OCI-LY1 (cell line): ENCODE results near the gene ZNF718.

Experiments used
- H2AFZ ChIP-seq: fragments of 200-600 bp; sonication (generic), shearing (Covaris generic); 2 replicates; pipeline ENCODE4 v1.6.0; 2014; ENCODE audit warnings: antibody characterized with exemption, mild to moderate bottlenecking, low read length
- H3F3A ChIP-seq: fragments of 200-600 bp; sonication (generic), shearing (Covaris generic); 2 replicates; pipeline ENCODE4 v1.6.0; 2014; ENCODE audit warnings: mild to moderate bottlenecking, antibody characterized with exemption, low read length, moderate library complexity; ENCODE audit not compliant: insufficient read depth
- H3K27ac ChIP-seq: fragments of 200-600 bp; sonication (generic); 2 replicates; pipeline ENCODE4 v1.5.1; 2014; ENCODE audit warnings: low read length, mixed run types, mild to moderate bottlenecking, low read depth; ENCODE audit not compliant: poor library complexity, severe bottlenecking
- H3K27me3 ChIP-seq: fragments of 200-600 bp; sonication (generic); 2 replicates; pipeline ENCODE4 v1.6.0; 2014; ENCODE audit warnings: antibody characterized with exemption, mild to moderate bottlenecking, low read length, moderate library complexity; ENCODE audit not compliant: insufficient read depth
- H3K36me3 ChIP-seq: fragments of 200-600 bp; sonication (generic); 2 replicates; pipeline ENCODE4 v1.6.1; 2014; ENCODE audit warnings: mild to moderate bottlenecking, antibody characterized with exemption, low read length, moderate library complexity, mixed read lengths; ENCODE audit not compliant: insufficient read depth
- H3K4me1 ChIP-seq: fragments of 200-600 bp; sonication (generic); 2 replicates; pipeline ENCODE4 v1.5.1; 2014; ENCODE audit warnings: mild to moderate bottlenecking, low read length, moderate library complexity; ENCODE audit not compliant: insufficient read depth, severe bottlenecking
- H3K4me2 ChIP-seq: fragments of 200-600 bp; sonication (generic), shearing (Covaris generic); 2 replicates; pipeline ENCODE4 v1.6.1; 2014; ENCODE audit warnings: low read length
- H3K4me3 ChIP-seq: fragments of 200-600 bp; sonication (generic); 2 replicates; pipeline ENCODE4 v1.5.1; 2014; ENCODE audit warnings: low read length, low read depth, mild to moderate bottlenecking, mixed read lengths; ENCODE audit not compliant: poor library complexity, severe bottlenecking
- H3K79me2 ChIP-seq: fragments of 200-600 bp; shearing (Covaris generic); 2 replicates; pipeline ENCODE4 v1.6.1; 2016; ENCODE audit warnings: mixed run types, low read length, mixed read lengths; ENCODE audit not compliant: insufficient read depth
- H3K9ac ChIP-seq: fragments of 200-600 bp; sonication (generic), shearing (Covaris generic); 2 replicates; pipeline ENCODE4 v1.6.1; 2014; ENCODE audit warnings: mild to moderate bottlenecking, low read length, mixed read lengths
- H3K9me2 ChIP-seq: fragments of 200-600 bp; sonication (generic), shearing (Covaris generic); 2 replicates; pipeline ENCODE4 v1.6.1; 2014; ENCODE audit warnings: low read depth, mild to moderate bottlenecking, low read length, mixed read lengths
- H3K9me3 ChIP-seq: fragments of 200-600 bp; shearing (Covaris generic); 2 replicates; pipeline ENCODE4 v1.6.1; 2014; ENCODE audit warnings: low read length, mixed read lengths
- H4K20me1 ChIP-seq: fragments of 200-600 bp; sonication (generic), shearing (Covaris generic); 2 replicates; pipeline ENCODE4 v1.6.0; 2016; ENCODE audit warnings: mild to moderate bottlenecking, low read length; ENCODE audit not compliant: insufficient read depth
- EZH2 ChIP-seq: fragments of 200-600 bp; sonication (generic), shearing (Covaris generic); IDR thresholded peaks from 2 replicates; pipeline ENCODE4 v1.8.0; 2017; ENCODE audit warnings: borderline replicate concordance, mixed run types, mild to moderate bottlenecking, antibody characterized with exemption, low read length, moderate library complexity, mixed read lengths
- TF ChIP-seq, protein P1 (sequence below): fragments of 200-600 bp; sonication (generic), shearing (Covaris generic); IDR thresholded peaks from 2 replicates; pipeline ENCODE4 v1.5.1; 2017; ENCODE audit warnings: mild to moderate bottlenecking, antibody characterized with exemption, low read length, moderate library complexity, mixed read lengths

ZNF718 gene

DNA sequence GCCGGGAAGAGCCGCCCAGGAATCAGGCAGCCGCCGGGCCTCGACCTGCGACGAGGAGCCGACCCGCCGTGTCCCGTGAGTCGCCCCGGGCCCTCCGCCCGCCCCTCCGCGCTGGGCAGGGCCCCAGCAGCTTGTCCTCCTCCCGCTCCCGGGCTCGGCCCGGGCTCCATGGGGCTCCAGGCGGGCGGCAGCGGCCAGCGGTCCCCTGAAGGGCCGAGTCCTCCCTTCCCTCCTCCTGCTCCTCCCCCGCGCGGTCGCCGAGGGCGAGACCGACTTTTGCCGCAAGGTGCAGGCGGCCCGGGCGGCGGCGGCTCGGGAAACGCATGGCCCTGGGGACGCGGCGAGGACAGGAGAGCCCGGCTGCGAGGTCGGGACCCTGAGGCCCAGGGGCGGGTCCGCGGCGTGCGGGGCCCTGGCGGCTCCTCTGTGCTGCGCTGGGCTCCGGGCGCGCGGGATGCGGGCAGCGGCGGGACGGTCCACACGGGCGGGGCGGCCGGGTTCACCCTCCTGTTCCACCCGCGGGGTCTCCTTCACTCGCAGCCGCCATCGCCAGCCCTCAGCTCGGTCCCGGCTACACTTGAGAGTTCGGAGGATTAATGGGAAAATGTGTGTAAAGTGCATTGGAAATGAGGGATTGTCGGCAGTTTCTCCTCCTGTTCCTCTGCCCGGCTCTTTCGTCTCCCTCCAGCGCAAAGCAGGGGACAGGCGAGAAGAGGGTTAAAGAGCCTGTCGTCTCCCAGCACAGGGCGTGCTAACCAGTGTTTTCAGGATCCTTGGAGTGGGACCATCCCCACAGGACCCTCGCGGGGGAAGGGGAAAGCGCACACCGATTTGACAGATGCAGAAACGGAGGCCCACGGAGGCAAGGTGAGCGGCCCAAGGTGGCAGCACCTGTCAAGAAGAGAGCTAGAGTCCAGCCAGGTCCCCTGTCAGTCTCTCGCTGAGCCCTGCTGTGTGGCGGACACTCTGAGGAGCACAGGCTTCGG is 16.6 kb upstream of the ZNF718 start:
- H3K36me3 ChIP-seq = no peaks in the 10 kb centered on the region
- H2AFZ ChIP-seq = no peak overlapping the region
- no peaks in the 10 kb centered on the region for H3K27me3 ChIP-seq
- no peak overlapping the region for H3K27ac ChIP-seq
- H3K9ac ChIP-seq = no peak overlapping the region
- TF ChIP-seq, protein P1, sequence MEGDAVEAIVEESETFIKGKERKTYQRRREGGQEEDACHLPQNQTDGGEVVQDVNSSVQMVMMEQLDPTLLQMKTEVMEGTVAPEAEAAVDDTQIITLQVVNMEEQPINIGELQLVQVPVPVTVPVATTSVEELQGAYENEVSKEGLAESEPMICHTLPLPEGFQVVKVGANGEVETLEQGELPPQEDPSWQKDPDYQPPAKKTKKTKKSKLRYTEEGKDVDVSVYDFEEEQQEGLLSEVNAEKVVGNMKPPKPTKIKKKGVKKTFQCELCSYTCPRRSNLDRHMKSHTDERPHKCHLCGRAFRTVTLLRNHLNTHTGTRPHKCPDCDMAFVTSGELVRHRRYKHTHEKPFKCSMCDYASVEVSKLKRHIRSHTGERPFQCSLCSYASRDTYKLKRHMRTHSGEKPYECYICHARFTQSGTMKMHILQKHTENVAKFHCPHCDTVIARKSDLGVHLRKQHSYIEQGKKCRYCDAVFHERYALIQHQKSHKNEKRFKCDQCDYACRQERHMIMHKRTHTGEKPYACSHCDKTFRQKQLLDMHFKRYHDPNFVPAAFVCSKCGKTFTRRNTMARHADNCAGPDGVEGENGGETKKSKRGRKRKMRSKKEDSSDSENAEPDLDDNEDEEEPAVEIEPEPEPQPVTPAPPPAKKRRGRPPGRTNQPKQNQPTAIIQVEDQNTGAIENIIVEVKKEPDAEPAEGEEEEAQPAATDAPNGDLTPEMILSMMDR = no peak
- TF ChIP-seq EZH2 = no peak
- H3K9me3 ChIP-seq = no peaks in the 10 kb centered on the region
- H3K9me2 ChIP-seq = no peaks in the 10 kb centered on the region
- H3F3A ChIP-seq = no peaks in the 10 kb centered on the region
- no peak overlapping the region for H3K4me2 ChIP-seq
- no peaks in the 10 kb centered on the region for H4K20me1 ChIP-seq
- H3K4me1 ChIP-seq = no peaks in the 10 kb centered on the region
- H3K79me2 ChIP-seq = no peaks in the 10 kb centered on the region
- no peak overlapping the region for H3K4me3 ChIP-seq

DNA sequence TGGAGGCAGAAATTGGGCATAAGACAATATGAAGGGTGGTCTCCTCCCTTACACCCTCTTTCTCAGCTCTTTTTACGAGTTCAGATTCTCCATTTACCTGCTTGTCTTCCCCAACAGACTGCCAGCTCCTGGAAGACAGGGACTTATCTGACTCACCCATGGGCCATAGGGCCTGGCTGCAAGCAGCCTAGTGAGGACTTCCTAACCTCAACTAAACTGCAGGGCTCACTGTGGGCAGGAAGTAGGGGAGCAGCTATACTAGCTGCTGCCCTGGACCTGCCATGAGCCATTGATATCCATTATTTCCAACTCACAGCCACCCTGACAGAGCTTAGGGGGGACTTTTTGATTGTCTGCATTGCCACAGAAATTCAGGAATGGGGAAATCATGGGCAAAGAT is 11.5 kb upstream of the ZNF718 start:
- Histone ChIP-seq H3K4me2 (no peak overlapping the region), H3F3A (no peaks in the 10 kb centered on the region), H3K9ac (no peak overlapping the region), H3K4me1 (no peaks in the 10 kb centered on the region), H2AFZ (no peak overlapping the region), H3K9me3 (no peaks in the 10 kb centered on the region), H3K9me2 (no peaks in the 10 kb centered on the region), H3K27me3 (no peaks in the 10 kb centered on the region), H4K20me1 (no peaks in the 10 kb centered on the region), H3K36me3 (no peaks in the 10 kb centered on the region), H3K79me2 (no peaks in the 10 kb centered on the region), H3K4me3 (no peak overlapping the region), H3K27ac (no peak overlapping the region)
- TF ChIP-seq EZH2 = no peak
- TF ChIP-seq, protein P1 = no peak

DNA sequence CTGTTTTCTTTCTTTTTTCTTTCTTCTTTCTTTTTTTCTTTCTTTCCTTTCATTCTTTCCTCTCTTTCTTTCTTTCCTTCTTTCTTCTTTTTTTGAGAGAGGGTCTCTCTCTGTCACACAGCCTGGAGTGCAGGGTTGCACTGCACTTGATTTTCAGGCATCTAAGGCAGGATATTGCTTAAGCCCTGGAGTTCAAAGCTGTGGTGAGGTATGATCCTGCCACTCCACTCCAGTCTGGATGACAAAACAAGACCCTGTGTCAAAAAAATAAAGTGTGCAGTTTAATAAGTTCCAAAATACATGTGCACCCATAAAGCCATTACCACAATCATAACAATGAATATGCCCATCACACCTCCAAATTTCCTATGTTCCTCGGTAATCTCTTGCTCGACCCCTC is 10.6 kb upstream of the ZNF718 start:
- H3K79me2 ChIP-seq = no peaks in the 10 kb centered on the region
- H3K36me3 ChIP-seq = no peaks in the 10 kb centered on the region
- H4K20me1 ChIP-seq = no peaks in the 10 kb centered on the region
- H3K27me3 ChIP-seq = no peaks in the 10 kb centered on the region
- H3K27ac ChIP-seq = no peak overlapping the region
- TF ChIP-seq EZH2 = no peak
- TF ChIP-seq, protein P1 = no peak
- no peaks in the 10 kb centered on the region for H3F3A ChIP-seq
- H3K4me1 ChIP-seq = no peaks in the 10 kb centered on the region
- H3K4me2 ChIP-seq = no peak overlapping the region
- H3K4me3 ChIP-seq = no peak overlapping the region
- no peaks in the 10 kb centered on the region for H3K9me3 ChIP-seq
- no peak overlapping the region for H3K9ac ChIP-seq
- no peak overlapping the region for H2AFZ ChIP-seq
- H3K9me2 ChIP-seq = no peaks in the 10 kb centered on the region
